Esophagus muscularis mucosa (tissue), 4 donors: ENCODE results near the gene SAV1. TPM values are rescaled to one million over a fixed set of nuclear protein-coding genes. Genes with fewer than 3 reads are reported as not detected.

Experiments
- DNase-seq: peaks from one replicate; pipeline ENCODE4 v3.0.0-alpha.2; 2017; ENCODE audit errors: extremely low spot score
- H3K27ac ChIP-seq, 4 donors: fragments of 200-600 bp; sonication (generic); replicated peaks in 1 of 4; 1 replicate in 3 of 4; 2 replicates in 1 of 4; pipeline ENCODE4 v1.5.1; 2016 to 2019; ENCODE audit warnings: mild to moderate bottlenecking in 1 of 4
- H3K27me3 ChIP-seq, 4 donors: fragments of 200-600 bp; sonication (generic); one replicate each; pipeline versions ENCODE4 v1.5.1 to v1.6.0; 2016 to 2019
- H3K36me3 ChIP-seq, 4 donors: fragments of 200-600 bp; sonication (generic); one replicate each; pipeline ENCODE4 v1.5.1; 2016 to 2019
- H3K4me1 ChIP-seq, 4 donors: fragments of 200-600 bp; sonication (generic); one replicate each; pipeline ENCODE4 v1.5.1; 2016 to 2019
- H3K4me3 ChIP-seq, 4 donors: fragments of 200-600 bp; sonication (generic); 1 replicate in 2 of 4; 2 replicates in 2 of 4; pipeline ENCODE4 v1.5.1; 2016 to 2019; ENCODE audit warnings: mild to moderate bottlenecking in 4 of 4, moderate library complexity in 1 of 4
- H3K9me3 ChIP-seq, 4 donors: fragments of 200-600 bp; sonication (generic); 1 replicate in 3 of 4; 2 replicates in 1 of 4; pipeline ENCODE4 v1.5.1; 2016 to 2019
- EP300 ChIP-seq: sonication (generic); formaldehyde crosslinking; IDR thresholded peaks from one replicate; pipeline ENCODE4 v1.6.1; 2017; ENCODE audit warnings: antibody characterized with exemption
- POLR2A ChIP-seq: fragments of 450-650 bp; IDR thresholded peaks from one replicate; pipeline ENCODE4 v1.6.1; 2017; ENCODE audit warnings: antibody characterized with exemption, moderate library complexity, mild to moderate bottlenecking, low read depth
- POLR2AphosphoS5 ChIP-seq, 2 donors: sonication (generic); formaldehyde crosslinking; IDR thresholded peaks; one replicate each; pipeline ENCODE4 v1.6.1; 2017; ENCODE audit warnings: antibody characterized with exemption in 2 of 2
- WGBS: methylation state at CpG from one replicate; pipeline ENCODE4 v1.1.5; 2018; 5-methylcytosine and 5-hydroxymethylcytosine counted together
- intact Hi-C: fragments of 100-400 bp; cut with DNase I; formaldehyde crosslinking; loops from one replicate; pipeline ENCODE4 v1.15.1; 2023
- total RNA-seq, 4 donors: library from RNA; depleted of rRNA; stranded (reverse); fragments of >200 nt; gene quantifications; one replicate each; pipeline versions ENCODE4 v1.1.0 to v1.2.1, GENCODE V29; 2016
- TF ChIP-seq, protein P1 (sequence below), 3 experiments: fragments of 200-600 bp in 2 of 3; fragments of 450-650 bp in 1 of 3; sonication (generic) in 2 of 3; IDR thresholded peaks; one replicate each; pipeline ENCODE4 v1.5.1; 2017 to 2019; ENCODE audit warnings: antibody characterized with exemption in 3 of 3, mild to moderate bottlenecking in 2 of 3, moderate library complexity in 1 of 3

SAV1 gene
- total RNA-seq, 4 donors from 2014 or later: 34.5 to 48.5 (median 40.2) TPM

DNA sequence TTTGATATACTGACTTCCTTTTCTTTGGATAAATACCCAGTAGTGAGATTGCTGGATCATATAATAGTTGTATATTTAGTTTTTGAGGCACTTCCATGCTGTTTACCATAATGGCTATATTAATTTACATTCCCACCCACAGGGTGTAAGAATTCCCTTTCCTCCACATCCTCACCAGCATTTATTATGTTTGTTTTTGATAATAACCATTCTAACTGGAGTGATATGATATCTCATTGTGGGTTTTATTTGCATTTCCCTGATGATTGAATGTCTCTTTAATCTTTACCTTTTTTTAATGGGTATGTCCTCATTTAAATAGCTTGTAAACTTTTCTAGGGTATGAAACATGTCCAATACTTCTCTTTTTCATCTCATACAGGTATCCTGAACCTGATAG lies 11.6 kb upstream of the SAV1 start:
- H3K27me3 ChIP-seq: no peaks in the 10 kb centered on the region
- no peak for DNase-seq
- H3K4me1 ChIP-seq: peaks cover 0 to 12% (median 6%) of the 10 kb centered on the region in 4 donors
- no peaks in the 10 kb centered on the region for H3K9me3 ChIP-seq
- H3K27ac ChIP-seq: no peak overlapping the region
- no peak overlapping the region for H3K4me3 ChIP-seq
- TF ChIP-seq POLR2A (no peak), EP300 (no peak), POLR2AphosphoS5 (IDR thresholded peaks at IDR 0.05) (no peak)
- TF ChIP-seq, protein P1, sequence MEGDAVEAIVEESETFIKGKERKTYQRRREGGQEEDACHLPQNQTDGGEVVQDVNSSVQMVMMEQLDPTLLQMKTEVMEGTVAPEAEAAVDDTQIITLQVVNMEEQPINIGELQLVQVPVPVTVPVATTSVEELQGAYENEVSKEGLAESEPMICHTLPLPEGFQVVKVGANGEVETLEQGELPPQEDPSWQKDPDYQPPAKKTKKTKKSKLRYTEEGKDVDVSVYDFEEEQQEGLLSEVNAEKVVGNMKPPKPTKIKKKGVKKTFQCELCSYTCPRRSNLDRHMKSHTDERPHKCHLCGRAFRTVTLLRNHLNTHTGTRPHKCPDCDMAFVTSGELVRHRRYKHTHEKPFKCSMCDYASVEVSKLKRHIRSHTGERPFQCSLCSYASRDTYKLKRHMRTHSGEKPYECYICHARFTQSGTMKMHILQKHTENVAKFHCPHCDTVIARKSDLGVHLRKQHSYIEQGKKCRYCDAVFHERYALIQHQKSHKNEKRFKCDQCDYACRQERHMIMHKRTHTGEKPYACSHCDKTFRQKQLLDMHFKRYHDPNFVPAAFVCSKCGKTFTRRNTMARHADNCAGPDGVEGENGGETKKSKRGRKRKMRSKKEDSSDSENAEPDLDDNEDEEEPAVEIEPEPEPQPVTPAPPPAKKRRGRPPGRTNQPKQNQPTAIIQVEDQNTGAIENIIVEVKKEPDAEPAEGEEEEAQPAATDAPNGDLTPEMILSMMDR (IDR thresholded peaks at IDR 0.05): no peak
- no peaks in the 10 kb centered on the region for H3K36me3 ChIP-seq
- intact Hi-C loops: no loop called here

- H3K27ac ChIP-seq: no peak overlapping the region
Observed at GRCh38 chr14:50678163-50678562, 10.1 kb upstream of the SAV1 start.

GRCh38 chr14:50677527-50678063 lies 9.5 kb upstream of the SAV1 start:
- Histone ChIP-seq H3K9me3 (no peaks in the 10 kb centered on the region), H3K27ac (no peak overlapping the region), H3K4me3 (no peak overlapping the region), H3K4me1 (peaks cover 0 to 12% (median 6%) of the 10 kb centered on the region in 4 donors), H3K36me3 (no peaks in the 10 kb centered on the region), H3K27me3 (no peaks in the 10 kb centered on the region)
- DNase-seq: no peak
- TF ChIP-seq POLR2AphosphoS5 (IDR thresholded peaks at IDR 0.05) (no peak), EP300 (no peak), POLR2A (no peak)
- TF ChIP-seq, protein P1 (IDR thresholded peaks at IDR 0.05): no peak
- WGBS: 33% methylated on average over 5 of the region's 5 CpGs
- intact Hi-C loops: no loop called here

More at GRCh38 chr14:50678163-50678562, 10.1 kb upstream of the SAV1 start:
- Histone ChIP-seq H3K4me3 (no peak overlapping the region), H3K36me3 (no peaks in the 10 kb centered on the region), H3K9me3 (no peaks in the 10 kb centered on the region), H3K4me1 (peaks cover 0 to 12% (median 6%) of the 10 kb centered on the region in 4 donors), H3K27me3 (no peaks in the 10 kb centered on the region)
- TF ChIP-seq, protein P1 (IDR thresholded peaks at IDR 0.05): no peak
- TF ChIP-seq EP300: no peak
- TF ChIP-seq POLR2A: no peak
- TF ChIP-seq POLR2AphosphoS5 (IDR thresholded peaks at IDR 0.05): no peak
- intact Hi-C loops: no loop called here
- no peak for DNase-seq
- WGBS: 78% methylated on average over 5 of the region's 5 CpGs

DNA sequence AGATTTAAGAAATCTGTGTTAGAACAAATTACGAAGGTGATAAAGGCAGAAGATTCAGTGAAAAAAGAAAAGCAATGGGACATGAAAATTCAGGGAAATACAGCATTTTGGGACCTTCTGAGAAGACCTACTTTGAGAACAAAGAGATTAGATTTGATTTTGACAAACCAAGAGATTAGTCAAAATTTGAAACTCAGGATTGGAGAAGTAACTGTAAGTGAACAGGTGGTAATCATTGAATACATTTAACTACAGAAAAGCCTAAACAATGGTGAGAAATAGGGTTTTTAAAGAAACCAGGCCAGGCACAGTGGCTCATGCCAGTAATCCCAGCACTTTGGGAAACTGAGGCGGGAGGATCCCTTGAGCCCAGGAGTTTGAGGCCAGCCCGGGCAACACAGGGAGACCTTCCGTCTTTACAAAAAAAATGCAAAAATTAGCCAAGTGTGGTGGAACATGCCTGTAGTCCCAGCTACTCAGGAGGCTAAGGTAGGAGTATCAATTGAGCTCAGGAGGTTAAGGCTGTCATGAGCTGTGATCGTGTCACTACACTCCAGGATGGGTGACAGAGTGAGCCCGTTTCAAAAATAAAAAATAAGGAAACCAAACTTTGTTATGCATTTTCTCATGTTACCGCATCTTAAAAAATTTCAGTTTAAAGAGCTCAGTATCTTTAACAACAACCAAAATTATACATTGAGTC lies 8.9 kb upstream of the SAV1 start:
- TF ChIP-seq POLR2A: no peak
- TF ChIP-seq POLR2AphosphoS5 (IDR thresholded peaks at IDR 0.05): no peak
- no peak for TF ChIP-seq EP300
- TF ChIP-seq, protein P1 (IDR thresholded peaks at IDR 0.05): no peak
- Histone ChIP-seq H3K4me1 (peaks cover 0 to 12% (median 6%) of the 10 kb centered on the region in 4 donors), H3K27me3 (no peaks in the 10 kb centered on the region), H3K9me3 (no peaks in the 10 kb centered on the region), H3K27ac (no peak overlapping the region), H3K4me3 (no peak overlapping the region), H3K36me3 (no peaks in the 10 kb centered on the region)
- intact Hi-C loops: no loop called here
- 82% methylated on average over 7 of the region's 7 CpGs for WGBS
- DNase-seq: no peak
